Astrocyte of the cerebellum (primary cell): ENCODE measurements around the gene RNF112.

Source experiments
- DNase-seq: peaks from one replicate; pipeline ENCODE4 v3.0.0-alpha.2; 2011; ENCODE audit warnings: low read depth
- H3K4me3 ChIP-seq: 2 replicates; pipeline ENCODE4 v1.5.1; 2011; ENCODE audit warnings: mild to moderate bottlenecking, low read depth, low read length, moderate library complexity
- in situ Hi-C: cut with HindIII; loops from 2 replicates; pipeline ENCODE4 v1.10.0; 2017; ENCODE audit warnings: low sequenced_read_pairs
- TF ChIP-seq, protein P1 (sequence below): IDR thresholded peaks from 2 replicates; pipeline ENCODE4 v1.5.1; 2012; ENCODE audit warnings: low read length, low read depth, moderate library complexity, mild to moderate bottlenecking; ENCODE audit errors: missing control alignments

The RNF112 gene

DNA sequence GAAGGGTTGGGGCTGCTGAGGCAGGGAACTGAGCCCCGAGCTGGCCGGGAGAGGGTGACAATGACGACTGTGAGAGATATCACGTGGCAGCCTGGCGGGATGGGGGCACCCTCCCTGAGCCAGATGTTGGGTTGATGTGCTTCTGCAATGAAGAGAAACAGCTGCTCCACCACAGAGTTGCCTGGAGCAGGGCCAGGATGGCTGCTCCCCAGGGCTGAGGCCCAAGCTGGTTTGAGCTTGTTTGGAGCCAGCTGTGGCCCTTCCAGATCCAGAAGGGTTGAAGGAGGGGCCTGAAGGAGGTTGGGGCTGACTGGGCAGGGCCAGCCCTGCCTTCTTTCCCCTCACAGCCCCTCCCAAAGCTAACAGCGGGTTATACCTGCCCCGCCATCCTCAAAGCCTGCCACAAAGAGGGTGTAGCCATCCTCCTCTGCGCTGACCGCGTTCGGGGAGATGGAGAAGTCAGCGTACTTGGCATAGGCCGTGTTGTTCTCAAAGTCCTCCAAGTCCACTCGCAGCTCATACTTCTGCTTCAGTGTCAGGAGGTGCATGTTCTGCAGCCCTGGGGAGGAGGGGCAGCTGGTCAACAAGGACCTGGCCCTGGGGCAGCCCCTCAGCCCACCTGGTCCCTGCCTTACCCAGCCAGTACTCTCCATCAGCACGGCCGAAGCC lies 26.2 kb upstream of the RNF112 start:
- H3K4me3 ChIP-seq, result peak overlapping the region; percentile 14
- TF ChIP-seq, protein P1, sequence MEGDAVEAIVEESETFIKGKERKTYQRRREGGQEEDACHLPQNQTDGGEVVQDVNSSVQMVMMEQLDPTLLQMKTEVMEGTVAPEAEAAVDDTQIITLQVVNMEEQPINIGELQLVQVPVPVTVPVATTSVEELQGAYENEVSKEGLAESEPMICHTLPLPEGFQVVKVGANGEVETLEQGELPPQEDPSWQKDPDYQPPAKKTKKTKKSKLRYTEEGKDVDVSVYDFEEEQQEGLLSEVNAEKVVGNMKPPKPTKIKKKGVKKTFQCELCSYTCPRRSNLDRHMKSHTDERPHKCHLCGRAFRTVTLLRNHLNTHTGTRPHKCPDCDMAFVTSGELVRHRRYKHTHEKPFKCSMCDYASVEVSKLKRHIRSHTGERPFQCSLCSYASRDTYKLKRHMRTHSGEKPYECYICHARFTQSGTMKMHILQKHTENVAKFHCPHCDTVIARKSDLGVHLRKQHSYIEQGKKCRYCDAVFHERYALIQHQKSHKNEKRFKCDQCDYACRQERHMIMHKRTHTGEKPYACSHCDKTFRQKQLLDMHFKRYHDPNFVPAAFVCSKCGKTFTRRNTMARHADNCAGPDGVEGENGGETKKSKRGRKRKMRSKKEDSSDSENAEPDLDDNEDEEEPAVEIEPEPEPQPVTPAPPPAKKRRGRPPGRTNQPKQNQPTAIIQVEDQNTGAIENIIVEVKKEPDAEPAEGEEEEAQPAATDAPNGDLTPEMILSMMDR, result no peak
- DNase-seq, result no peak
- in situ Hi-C loops, result no loop called here

DNA sequence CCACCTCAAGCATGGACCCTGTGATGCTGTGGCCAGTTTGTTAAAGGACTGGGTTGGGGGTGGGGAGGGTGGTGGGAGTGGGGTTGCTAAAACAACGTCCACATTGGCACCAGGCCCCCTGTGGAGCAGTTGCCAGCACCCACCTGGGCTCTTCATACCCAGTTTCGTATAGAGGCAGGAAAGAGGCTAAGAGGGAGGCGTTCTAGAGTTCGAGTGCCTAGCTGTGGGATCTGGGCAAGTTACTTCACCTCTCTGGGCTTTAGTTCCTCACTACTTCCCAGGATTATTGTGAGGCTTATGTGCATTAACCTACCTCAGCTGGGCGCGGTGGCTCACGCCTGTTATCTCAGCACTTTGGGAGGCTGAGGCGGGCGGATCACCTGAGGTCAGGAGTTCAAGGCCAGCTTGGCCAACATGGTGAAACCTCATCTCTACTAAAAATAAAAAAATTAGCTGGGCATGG lies 25.5 kb upstream of the RNF112 start:
- H3K4me3 ChIP-seq, result peak overlapping the region; percentile 51
- TF ChIP-seq, protein P1, result no peak
- in situ Hi-C loops, result no loop called here
- no peak for DNase-seq

DNA sequence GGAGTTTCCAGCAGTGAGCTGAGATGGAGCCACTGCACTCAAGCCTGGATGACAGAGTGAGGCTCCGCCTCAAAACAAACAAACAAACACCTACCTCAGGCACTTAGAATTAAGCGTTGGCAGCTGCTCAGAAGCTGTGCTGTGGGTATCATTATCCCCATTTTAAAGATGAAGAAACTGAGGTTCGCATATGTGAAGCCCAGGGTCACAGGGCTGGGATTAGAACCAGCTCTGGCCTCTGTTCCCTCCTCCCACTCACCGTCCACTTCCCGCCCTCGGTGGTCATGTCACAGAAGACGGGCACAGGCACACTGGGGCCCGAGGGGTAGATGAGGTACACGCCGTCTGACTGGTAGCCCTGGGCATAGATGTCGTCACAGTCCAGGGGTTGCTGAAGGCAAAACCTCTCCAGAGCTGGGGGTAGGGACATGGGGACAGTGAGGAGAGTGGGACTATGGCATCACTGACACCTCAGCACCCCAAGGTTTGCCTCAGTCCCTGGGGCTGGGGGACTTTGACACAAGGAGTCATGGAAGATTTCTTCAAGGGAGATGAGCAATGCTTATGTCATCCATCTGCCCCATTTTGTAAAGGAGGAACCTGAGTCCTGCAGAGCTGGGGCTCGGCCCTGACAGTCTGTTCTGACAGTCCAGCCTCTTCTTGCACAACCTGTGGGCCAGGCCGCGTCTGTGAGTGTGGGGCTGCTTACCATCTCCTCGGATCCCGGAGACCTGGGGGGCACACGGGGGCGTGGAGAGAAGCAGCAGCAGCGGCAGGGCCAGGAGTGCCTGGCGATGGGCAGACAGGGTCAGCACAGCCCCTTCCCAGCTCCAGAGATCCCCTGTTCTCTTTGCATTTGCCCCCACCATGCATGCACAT lies 24.7 kb upstream of the RNF112 start:
- TF ChIP-seq, protein P1, result no peak
- peak overlapping the region; percentile 51 for H3K4me3 ChIP-seq
- in situ Hi-C loops, result no loop called here
- peak; percentile 26 for DNase-seq

DNA sequence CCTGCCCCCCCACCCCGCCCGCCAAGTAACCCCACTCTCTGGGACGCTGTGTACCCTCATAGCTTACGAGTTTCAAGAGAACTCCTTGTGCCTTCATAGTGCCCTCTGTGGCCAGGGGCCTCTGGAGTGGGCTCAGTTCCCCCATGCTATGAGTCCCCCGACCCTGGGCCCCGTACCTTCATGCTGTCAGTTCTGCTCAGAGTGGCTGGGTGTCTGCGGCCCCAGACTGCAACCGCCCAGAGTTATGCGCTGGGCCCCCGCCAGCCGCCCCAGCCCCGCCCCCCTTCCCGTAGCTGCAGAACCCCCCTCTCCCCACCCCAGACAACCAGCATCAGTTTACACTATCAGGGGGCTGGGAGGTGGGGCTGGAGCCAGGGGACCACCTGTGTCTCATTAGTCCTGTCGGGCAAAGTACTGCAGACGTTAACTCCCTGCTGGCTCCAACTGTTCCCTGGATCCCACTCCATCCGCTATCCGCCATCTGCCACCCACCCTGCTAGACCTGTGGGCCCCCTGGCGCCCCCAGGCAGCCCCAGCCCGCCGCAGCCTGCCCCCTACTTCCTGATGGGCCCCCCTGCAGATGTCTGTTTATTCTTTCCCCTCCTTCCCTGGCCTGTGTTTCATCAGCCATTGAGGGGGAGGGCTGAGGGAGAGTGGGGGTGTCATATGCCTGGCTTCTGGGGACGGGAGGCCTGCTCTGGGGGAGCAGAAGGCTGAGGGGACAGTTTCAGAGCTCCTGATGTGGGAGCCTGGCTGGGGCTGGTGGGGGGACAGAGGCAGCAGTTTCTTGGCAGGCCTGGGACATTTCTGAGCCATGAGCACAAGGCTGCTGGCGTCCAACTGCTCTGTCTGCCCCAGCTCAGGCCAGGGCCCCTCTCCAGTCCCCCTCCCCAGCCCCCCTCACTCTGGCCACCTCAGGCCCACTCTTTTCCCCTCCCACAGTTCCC lies 23.8 kb upstream of the RNF112 start, which contains the start of gene MFAP4:
TSS of gene MFAP4 (minus strand) at position 217 of the 947 bp plus-strand sequence. CDS start at position 182, 35 bp downstream.
- H3K4me3 ChIP-seq, result peak within 1 kb of the TSS; percentile 51
- TF ChIP-seq, protein P1, result no peak

DNA sequence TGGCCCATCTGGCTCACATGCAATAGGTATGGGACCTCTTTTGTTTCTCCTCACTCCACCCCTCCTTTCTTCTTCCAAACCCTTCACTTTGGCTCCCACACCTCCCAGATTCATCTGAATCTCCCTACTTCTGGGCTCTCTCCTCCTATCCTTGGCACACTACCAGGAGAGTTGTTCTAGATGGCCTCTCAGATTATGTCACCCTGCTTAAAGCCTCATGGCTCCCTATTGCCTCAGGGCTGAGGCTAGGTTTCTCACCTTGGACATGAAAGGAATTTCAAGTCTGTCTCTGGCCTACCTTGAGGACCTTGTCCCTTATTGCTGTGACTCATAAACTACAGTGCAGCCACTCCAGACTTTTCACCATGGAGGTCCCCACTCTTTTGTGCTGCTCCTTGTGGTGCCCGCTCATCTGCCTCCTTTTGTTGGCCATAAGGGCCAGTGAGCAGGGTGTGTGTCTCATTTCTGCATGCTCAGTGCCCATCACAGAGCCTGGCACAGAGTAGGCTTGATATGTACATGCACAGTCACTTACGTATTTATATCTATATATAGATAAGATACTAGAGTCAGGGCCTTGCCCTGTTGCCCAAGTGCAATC lies 23.0 kb upstream of the RNF112 start:
- TF ChIP-seq, protein P1, result no peak
- in situ Hi-C loops, result no loop called here
- peak; percentile 64 for DNase-seq
- no peak overlapping the region for H3K4me3 ChIP-seq

More for the DNA sequence above, 23.8 kb upstream of the RNF112 start, which contains the start of gene MFAP4:
- peak; percentile 83 for DNase-seq
- in situ Hi-C loops, result no loop called here
